ENCODE data around the gene OR7D2.
"Not testable (repeated sequence)": the region's sequence is repeated elsewhere in the genome, so short reads cannot be mapped to it uniquely, and the experiment has no call there.

OR7D2 gene

GRCh38 chr19:9178901-9179300, at the start of gene OR7D2:
TSS of gene OR7D2 (plus strand) at chr19:9178979. CDS start at chr19:9185782, 6,803 bp downstream.
- DNase-seq: no peak

- DNase-seq: no peak
Observed at GRCh38 chr19:9130965-9131364, 47.8 kb upstream of the OR7D2 start.

- DNase-seq: no peak
Observed at GRCh38 chr19:9132422-9132821, 46.4 kb upstream of the OR7D2 start.

GRCh38 chr19:9139609-9140158, 39.1 kb upstream of the OR7D2 start:
- DNase-seq: no peak

- peak; percentile 93 for DNase-seq
Observed at GRCh38 chr19:9140159-9140874, 38.5 kb upstream of the OR7D2 start, which contains the start of gene ZNF317. TSS of gene ZNF317 (plus strand) at chr19:9140397. CDS start at chr19:9156017, 15,620 bp downstream.

GRCh38 chr19:9144920-9145319, 33.9 kb upstream of the OR7D2 start:
- DNase-seq: no peak

GRCh38 chr19:9146882-9147281, 31.9 kb upstream of the OR7D2 start:
- DNase-seq: no peak

- DNase-seq: no peak
Observed at GRCh38 chr19:9148697-9149096, 30.1 kb upstream of the OR7D2 start.

GRCh38 chr19:9149997-9150396, 28.8 kb upstream of the OR7D2 start:
- DNase-seq: no peak

GRCh38 chr19:9150650-9151049, 28.1 kb upstream of the OR7D2 start:
- DNase-seq: no peak

GRCh38 chr19:9151367-9151766, 27.4 kb upstream of the OR7D2 start:
- DNase-seq: no peak

GRCh38 chr19:9155591-9155990, 23.2 kb upstream of the OR7D2 start:
- DNase-seq: no peak

GRCh38 chr19:9156304-9156703, 22.5 kb upstream of the OR7D2 start:
- no peak for DNase-seq

GRCh38 chr19:9159891-9160290, 18.9 kb upstream of the OR7D2 start:
- DNase-seq: no peak

GRCh38 chr19:9161427-9161826, 17.4 kb upstream of the OR7D2 start:
- DNase-seq: no peak

- DNase-seq: no peak
Observed at GRCh38 chr19:9165261-9165660, 13.5 kb upstream of the OR7D2 start.

- no peak for DNase-seq
Observed at GRCh38 chr19:9166846-9167245, 11.9 kb upstream of the OR7D2 start.

GRCh38 chr19:9171393-9171991, 7.3 kb upstream of the OR7D2 start:
- DNase-seq: no peak

- DNase-seq: no peak
Observed at GRCh38 chr19:9175326-9175725, 3.5 kb upstream of the OR7D2 start.

GRCh38 chr19:9183000-9183399, 4.2 kb downstream of the OR7D2 start:
- DNase-seq: no peak

GRCh38 chr19:9187191-9187590, 8.4 kb downstream of the OR7D2 start:
- no peak for DNase-seq

- DNase-seq: no peak
Observed at GRCh38 chr19:9189535-9189934, 10.8 kb downstream of the OR7D2 start.

GRCh38 chr19:9198044-9198443, 19.3 kb downstream of the OR7D2 start:
- not testable (repeated sequence) for DNase-seq

GRCh38 chr19:9205501-9206113, 26.8 kb downstream of the OR7D2 start:
- peak; percentile 39 for DNase-seq

Data from NCI-H1092 (cell line).